Fibroblast of lung (primary cell): ENCODE data around the gene GGT6. TPM values are rescaled to one million over a fixed set of nuclear protein-coding genes. Genes with fewer than 3 reads are reported as not detected.

Source experiments
- DNase-seq, 2 donors: peaks; one replicate each; pipeline versions ENCODE4 v3.0.0 to v3.0.0-alpha.2; 2010; ENCODE audit warnings: low read depth in 2 of 2
- H2AFZ ChIP-seq: 2 replicates; pipeline ENCODE4 v1.5.1; 2012; ENCODE audit warnings: low read length, control low read depth, inconsistent platforms
- H3K27ac ChIP-seq: 2 replicates; pipeline ENCODE4 v1.5.1; 2011; ENCODE audit warnings: low read length, control low read depth; ENCODE audit not compliant: insufficient read depth
- H3K27me3 ChIP-seq: 2 replicates; pipeline ENCODE4 v1.5.1; 2011; ENCODE audit warnings: mild to moderate bottlenecking, low read length; ENCODE audit not compliant: control insufficient read depth, insufficient read depth
- H3K36me3 ChIP-seq: 2 replicates; pipeline ENCODE4 v1.5.1; 2011; ENCODE audit warnings: low read length; ENCODE audit not compliant: control insufficient read depth, insufficient read depth
- H3K4me1 ChIP-seq: 2 replicates; pipeline ENCODE4 v1.5.1; 2011; ENCODE audit warnings: low read length; ENCODE audit not compliant: control insufficient read depth, insufficient read depth; ENCODE audit errors: extremely low read depth
- H3K4me2 ChIP-seq: 2 replicates; pipeline ENCODE4 v1.5.1; 2011; ENCODE audit warnings: low read length, control low read depth; ENCODE audit not compliant: insufficient read depth; ENCODE audit errors: extremely low read depth
- H3K4me3 ChIP-seq, 4 experiments: fragments of 200-600 bp in 1 of 4; sonication (generic) in 1 of 4; replicated peaks in 1 of 4; 2 replicates each; pipeline ENCODE4 v1.5.1; 2011 to 2016; ENCODE audit warnings: low read length in 4 of 4, low read depth in 3 of 4, mild to moderate bottlenecking in 3 of 4, control low read depth in 2 of 4, inconsistent platforms in 1 of 4, mixed read lengths in 1 of 4; ENCODE audit not compliant: insufficient read depth in 1 of 4; ENCODE audit errors: control extremely low read depth in 1 of 4
- H3K79me2 ChIP-seq: 2 replicates; pipeline ENCODE4 v1.5.1; 2012; ENCODE audit warnings: mild to moderate bottlenecking, low read length, inconsistent platforms; ENCODE audit not compliant: control insufficient read depth, insufficient read depth
- H3K9ac ChIP-seq: 2 replicates; pipeline ENCODE4 v1.5.1; 2011; ENCODE audit warnings: mild to moderate bottlenecking, low read length, control low read depth; ENCODE audit not compliant: insufficient read depth
- H3K9me3 ChIP-seq: 2 replicates; pipeline ENCODE4 v1.5.1; 2012; ENCODE audit warnings: low read depth, low read length; ENCODE audit not compliant: control insufficient read depth, insufficient read depth
- H4K20me1 ChIP-seq: 2 replicates; pipeline ENCODE4 v1.5.1; 2011; ENCODE audit warnings: low read length; ENCODE audit not compliant: control insufficient read depth, insufficient read depth; ENCODE audit errors: extremely low read depth
- CTCF ChIP-seq, 2 donors: IDR thresholded peaks in 1 of 2; conservative IDR thresholded peaks in 1 of 2; 1 replicate in 1 of 2; 2 replicates in 1 of 2; pipeline ENCODE4 v1.5.1; 2011 to 2012; ENCODE audit warnings: low read length in 2 of 2, control low read depth in 1 of 2, inconsistent platforms in 1 of 2, low read depth in 1 of 2, mild to moderate bottlenecking in 1 of 2
- EZH2 ChIP-seq: IDR thresholded peaks from 2 replicates; pipeline ENCODE4 v1.5.1; 2012; ENCODE audit warnings: low read length, control low read depth, mild to moderate bottlenecking; ENCODE audit errors: missing control alignments
- polyA plus RNA-seq, 2 donors: library from polyadenylated mRNA; depleted of rRNA in 1 of 2; stranded (reverse) in 1 of 2; unstranded in 1 of 2; fragments of >200 nt; gene quantifications; 2 replicates each; pipeline ENCODE4 v1.2.1, GENCODE V29; 2011 to 2012; ENCODE audit warnings: missing spikeins in 1 of 2
- total RNA-seq: library from RNA; depleted of rRNA; stranded (reverse); fragments of >200 nt; gene quantifications from 2 replicates; pipeline ENCODE4 v1.2.1, GENCODE V29; 2014

Gene GGT6
- total and polyA plus RNA-seq, 2 donors (not counting 1 experiment from before 2014, with no cell fraction given), result not detected

DNA sequence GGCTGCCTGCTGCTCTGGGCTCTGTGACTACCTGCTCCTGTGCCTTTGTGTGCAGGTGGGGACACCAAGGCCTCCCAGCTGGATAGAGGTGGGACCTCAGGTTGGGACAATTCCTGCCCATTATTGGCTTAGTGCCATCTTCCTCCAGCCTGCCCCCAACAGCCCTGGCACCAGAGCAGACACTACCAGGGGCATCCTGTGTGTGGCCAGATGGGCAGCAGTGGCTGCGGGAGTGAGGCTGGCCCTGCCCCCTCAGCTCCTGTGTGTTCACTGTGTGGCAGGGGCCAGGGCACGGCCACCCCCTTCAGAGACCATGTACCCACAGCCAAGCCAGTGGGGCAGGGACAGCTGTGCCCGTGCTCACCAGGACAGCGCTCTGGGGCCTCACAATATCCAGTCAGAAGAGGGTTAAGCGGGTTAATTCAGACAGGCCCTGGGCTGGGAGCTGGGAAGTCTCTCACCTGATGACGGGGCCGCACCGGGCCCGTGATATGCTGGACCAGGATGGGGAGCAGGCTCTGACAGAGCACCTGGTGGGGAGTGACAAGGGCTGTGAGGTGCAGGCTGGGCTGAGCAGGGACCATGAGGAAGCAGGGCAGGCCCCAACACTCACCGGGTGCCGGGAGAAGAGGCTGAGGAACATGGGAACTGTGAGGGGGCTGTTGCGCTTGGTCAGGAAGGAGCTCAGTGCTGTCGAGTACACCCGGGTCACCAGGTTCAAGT is 18.2 kb downstream of the GGT6 start:
- no peaks in the 10 kb centered on the region for H3K27me3 ChIP-seq
- TF ChIP-seq CTCF (conservative IDR thresholded peaks at IDR 0.05 in 1 of 2, IDR thresholded peaks at IDR 0.05 in 1 of 2; ENCODE audit: low read depth in 1 of 2, low read length in 2 of 2) (no peak), EZH2 (no peak)
- no peak overlapping the region for H3K4me2 ChIP-seq
- H3K9ac ChIP-seq, result no peak overlapping the region
- H3K79me2 ChIP-seq, result no peaks in the 10 kb centered on the region
- H3K27ac ChIP-seq, result no peak overlapping the region
- no peak overlapping the region for H2AFZ ChIP-seq
- no peaks in the 10 kb centered on the region for H3K4me1 ChIP-seq
- DNase-seq, result no peak
- H3K9me3 ChIP-seq, result no peaks in the 10 kb centered on the region
- H4K20me1 ChIP-seq, result no peaks in the 10 kb centered on the region
- no peak overlapping the region for H3K4me3 ChIP-seq
- peaks cover 26% of the 10 kb centered on the region for H3K36me3 ChIP-seq

DNA sequence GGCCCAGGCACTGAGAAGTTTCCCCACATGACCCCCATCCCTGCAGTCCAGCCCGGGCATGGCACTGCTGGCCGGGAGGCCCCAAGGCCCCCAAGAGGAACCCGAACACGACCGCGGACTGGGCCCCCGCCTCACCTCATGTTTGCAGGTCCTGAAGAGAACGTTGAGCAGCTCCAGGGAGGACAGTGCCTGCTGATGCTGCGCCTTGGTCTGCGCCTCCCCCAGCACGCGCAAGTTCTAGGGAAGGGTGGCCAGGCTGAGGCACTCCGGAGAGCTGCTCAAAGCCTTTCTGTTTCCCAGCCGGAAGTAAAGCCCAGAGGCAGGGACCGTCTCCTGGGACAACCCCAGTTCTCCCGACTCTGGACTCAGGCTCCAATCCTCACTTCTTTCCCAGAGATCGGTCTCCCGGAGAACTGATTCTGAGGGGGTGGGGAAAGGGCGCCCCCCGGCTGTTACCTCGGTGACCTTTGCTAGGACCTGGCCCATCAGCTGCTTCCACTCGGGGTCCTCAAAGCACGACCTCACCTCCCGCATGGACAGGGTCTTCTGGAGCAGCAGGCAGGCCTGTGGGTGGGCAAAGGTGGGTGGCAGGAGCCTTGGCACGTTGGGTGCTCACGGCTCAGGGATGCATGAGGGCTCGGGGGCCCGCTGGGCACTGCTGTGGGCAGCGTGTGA is 18.9 kb downstream of the GGT6 start:
- Histone ChIP-seq H3K4me2 (no peak overlapping the region), H3K79me2 (no peaks in the 10 kb centered on the region), H3K9me3 (no peaks in the 10 kb centered on the region), H2AFZ (no peak overlapping the region), H3K27ac (no peak overlapping the region), H4K20me1 (no peaks in the 10 kb centered on the region), H3K36me3 (peaks cover 26% of the 10 kb centered on the region), H3K27me3 (no peaks in the 10 kb centered on the region), H3K9ac (no peak overlapping the region), H3K4me1 (no peaks in the 10 kb centered on the region), H3K4me3 (no peak overlapping the region)
- DNase-seq, result no peak
- TF ChIP-seq EZH2 (no peak), CTCF (conservative IDR thresholded peaks at IDR 0.05 in 1 of 2, IDR thresholded peaks at IDR 0.05 in 1 of 2; ENCODE audit: low read depth in 1 of 2, low read length in 2 of 2) (no peak)

DNA sequence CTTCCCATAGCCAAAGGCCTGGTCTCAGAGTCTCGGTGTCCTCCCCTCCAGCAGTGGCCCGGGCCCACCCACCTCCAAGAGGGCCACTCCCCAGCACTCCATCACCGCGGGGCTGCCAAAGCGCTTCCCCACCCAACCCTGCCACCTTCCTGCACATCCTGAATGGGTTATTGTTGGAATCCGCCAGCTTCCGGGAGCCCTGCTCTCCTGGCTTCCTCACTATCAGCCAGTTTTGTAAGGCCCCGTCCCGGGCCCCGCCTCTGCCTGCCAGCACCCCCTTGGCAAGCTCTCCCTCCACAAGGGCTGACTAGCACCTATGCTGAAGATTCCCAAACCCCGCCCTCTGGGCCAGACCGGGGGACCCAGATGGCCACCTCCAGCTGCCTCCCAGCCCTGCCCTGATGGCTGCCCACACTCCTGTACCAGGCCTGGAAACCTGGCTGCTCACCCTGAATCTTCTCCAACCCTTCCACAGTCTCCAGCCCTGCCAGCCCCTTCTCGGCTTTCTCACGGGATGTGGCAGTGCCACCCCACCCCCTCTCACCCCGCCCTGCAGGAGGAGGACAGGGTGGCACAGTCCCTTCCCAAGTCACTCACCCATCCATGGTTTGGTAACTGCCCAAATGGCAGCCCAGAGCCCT is 19.6 kb downstream of the GGT6 start:
- H3K79me2 ChIP-seq, result no peaks in the 10 kb centered on the region
- no peaks in the 10 kb centered on the region for H4K20me1 ChIP-seq
- H3K4me3 ChIP-seq, result no peak overlapping the region
- no peak overlapping the region for H3K27ac ChIP-seq
- DNase-seq, result no peak
- no peak overlapping the region for H3K9ac ChIP-seq
- TF ChIP-seq EZH2, result no peak
- TF ChIP-seq CTCF (conservative IDR thresholded peaks at IDR 0.05 in 1 of 2, IDR thresholded peaks at IDR 0.05 in 1 of 2; ENCODE audit: low read depth in 1 of 2, low read length in 2 of 2), result no peak
- H2AFZ ChIP-seq, result no peak overlapping the region
- peaks cover 26% of the 10 kb centered on the region for H3K36me3 ChIP-seq
- no peaks in the 10 kb centered on the region for H3K27me3 ChIP-seq
- no peak overlapping the region for H3K4me2 ChIP-seq
- no peaks in the 10 kb centered on the region for H3K4me1 ChIP-seq
- no peaks in the 10 kb centered on the region for H3K9me3 ChIP-seq
